HG03064 (cell line): ENCODE data around the gene KLHL36.
A peak's percentile ranks its signal among the peaks of the same experiment; 100 is the strongest.

Experiments
- ATAC-seq: cut with Tn5 transposase; IDR thresholded peaks from one replicate; pipeline ENCODE4 v1.9.1; 2021; ENCODE audit warnings: low read depth; ENCODE audit not compliant: unreplicated experiment

KLHL36 gene

GRCh38 chr16:84647828-84648594 lies at the start of gene KLHL36:
Gene KLHL36 (plus strand): TSS chr16:84648511. CDS start chr16:84650868, 2,357 bp downstream.
- ATAC-seq, result peak; percentile 83

GRCh38 chr16:84599521-84600202 lies 48.6 kb upstream of the KLHL36 start:
- no peak for ATAC-seq

GRCh38 chr16:84600343-84601229 lies 47.7 kb upstream of the KLHL36 start:
- ATAC-seq, result peak; percentile 67

DNA sequence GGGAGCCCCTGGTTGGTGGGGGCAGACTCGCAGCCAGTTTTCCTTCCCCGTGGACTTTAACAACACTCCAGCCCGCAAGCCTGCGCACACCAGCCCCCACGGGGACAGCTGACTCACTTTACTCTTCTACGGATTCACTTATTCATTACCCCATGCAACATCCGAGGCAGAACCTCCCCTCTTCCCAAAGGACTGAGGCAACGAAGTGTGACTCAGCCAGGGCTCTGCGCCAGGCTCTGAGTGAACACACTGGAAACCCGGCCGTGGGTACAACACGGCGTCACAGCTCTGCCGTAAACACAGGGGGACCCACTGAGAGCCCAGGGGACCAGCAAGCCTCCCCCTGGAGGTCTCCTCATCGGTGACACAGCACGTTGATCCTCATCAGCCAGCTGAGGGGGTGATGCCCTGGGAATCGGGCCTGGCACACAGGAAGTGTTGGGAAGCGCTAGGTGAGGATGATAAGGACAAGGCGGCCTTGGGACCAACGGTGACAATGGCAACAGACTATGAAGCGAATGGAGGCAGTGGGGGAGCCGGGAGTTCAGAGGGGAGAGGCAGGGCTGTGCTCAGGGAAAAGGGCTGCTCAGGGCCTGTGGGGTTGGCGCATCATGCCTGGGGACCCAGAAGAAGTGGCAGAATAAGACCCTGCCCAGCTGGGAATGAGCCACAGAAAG lies 45.0 kb upstream of the KLHL36 start:
- no peak for ATAC-seq

GRCh38 chr16:84603940-84604339 lies 44.4 kb upstream of the KLHL36 start:
- ATAC-seq, result no peak

- no peak for ATAC-seq
Measured at GRCh38 chr16:84604477-84605013, 43.8 kb upstream of the KLHL36 start.

DNA sequence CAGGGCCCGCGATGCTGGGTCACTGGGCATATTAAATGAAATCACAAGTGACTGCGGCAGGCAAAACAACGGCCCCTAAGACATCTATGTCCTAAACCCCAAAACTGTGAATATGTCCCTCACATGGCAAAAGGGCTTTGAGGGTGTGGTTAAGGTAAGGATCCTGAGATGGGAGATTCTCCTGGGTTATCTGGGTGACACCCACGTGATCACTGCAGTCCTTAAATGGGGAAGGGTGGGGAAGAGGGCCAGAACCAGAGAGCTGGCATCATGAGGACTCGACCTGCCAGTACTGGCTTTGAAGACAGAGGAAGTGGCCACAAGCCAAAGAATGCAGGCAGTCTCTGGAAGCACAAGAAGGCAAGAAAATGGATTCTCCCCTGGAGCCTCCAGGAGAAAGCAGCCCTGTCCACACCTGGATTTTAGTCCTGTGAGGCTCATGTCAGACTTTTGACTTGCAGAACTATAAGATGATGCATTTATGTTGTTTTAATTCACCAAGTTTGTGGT lies 42.9 kb upstream of the KLHL36 start:
- ATAC-seq, result no peak

GRCh38 chr16:84606081-84606875 lies 42.0 kb upstream of the KLHL36 start:
- no peak for ATAC-seq

DNA sequence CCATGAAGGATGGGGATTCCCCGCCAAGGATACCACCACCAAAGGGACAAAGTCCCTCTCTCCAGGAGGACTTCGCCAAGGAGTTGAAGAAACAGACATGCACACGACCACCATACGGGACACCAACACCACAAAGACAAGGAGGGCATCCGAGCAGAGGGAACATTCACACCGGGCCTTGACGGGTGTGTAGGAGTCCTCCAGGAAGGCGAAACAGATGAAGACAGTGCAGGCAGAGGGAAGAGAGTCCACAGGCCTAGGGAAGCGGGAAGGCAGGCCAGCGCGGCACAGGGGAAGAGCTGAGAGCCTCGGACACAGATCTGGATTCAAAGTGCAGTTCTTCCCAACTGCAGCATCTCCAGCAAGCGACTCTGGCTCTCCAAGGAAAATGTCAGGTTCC lies 41.2 kb upstream of the KLHL36 start:
- no peak for ATAC-seq

DNA sequence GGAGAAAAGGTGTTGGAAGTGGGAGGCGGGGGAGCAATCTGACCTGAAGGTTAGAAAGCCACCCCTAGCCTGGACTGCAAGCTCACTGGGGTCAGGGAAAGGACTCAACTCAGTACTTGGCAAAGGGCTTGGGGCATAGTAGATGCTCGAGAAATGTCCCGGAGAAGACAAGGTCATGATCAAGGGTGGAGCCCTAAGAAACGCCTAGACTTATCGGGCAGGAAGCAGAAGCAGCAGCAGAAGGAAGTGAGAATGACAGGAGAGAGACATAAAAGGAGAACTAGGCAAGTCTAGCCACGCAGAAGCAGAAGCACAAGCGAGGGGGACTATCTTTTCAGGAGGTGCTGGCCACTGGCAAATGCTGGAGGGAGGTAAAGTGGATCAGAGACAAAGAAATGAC lies 40.6 kb upstream of the KLHL36 start:
- no peak for ATAC-seq

GRCh38 chr16:84608282-84608681 lies 40.0 kb upstream of the KLHL36 start:
- no peak for ATAC-seq

GRCh38 chr16:84609563-84610177 lies 38.6 kb upstream of the KLHL36 start:
- no peak for ATAC-seq

DNA sequence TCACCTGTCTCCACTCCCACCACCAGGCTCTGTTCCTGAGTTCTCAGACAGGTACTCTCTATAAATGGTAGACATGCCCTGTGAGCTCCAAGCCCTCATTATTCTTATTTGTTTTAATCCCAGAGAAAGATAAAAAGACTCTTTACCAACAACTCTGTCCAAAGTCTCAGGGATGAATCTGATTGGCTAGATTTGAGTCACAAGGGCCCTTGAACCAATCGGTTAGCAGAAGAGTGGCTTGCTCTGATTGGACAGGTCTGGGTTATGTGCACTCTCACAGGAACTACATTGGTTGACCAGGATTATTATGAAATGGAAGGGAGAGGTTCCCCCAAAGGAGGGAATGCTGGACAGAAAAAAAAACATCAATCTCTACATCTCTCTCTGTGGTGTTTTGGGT lies 37.9 kb upstream of the KLHL36 start:
- ATAC-seq, result no peak

DNA sequence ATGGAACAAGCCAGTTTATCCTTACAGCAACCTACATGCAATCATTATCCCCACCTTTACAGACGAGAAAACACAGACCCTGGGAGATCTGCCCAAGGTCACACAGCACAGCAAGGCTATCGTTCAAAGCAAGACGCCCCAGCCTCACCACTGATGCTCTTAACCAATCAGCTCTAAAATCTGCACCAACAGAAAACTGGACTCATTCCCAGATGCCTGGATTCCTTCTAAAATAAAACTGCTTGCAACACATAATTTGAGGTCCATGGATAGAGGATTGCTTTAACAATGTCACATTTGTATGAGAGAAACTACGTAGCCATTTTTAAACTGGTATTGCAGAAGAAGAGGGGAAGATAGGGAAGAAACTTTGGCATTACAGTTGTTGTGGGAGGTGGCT lies 37.3 kb upstream of the KLHL36 start:
- no peak for ATAC-seq

GRCh38 chr16:84612686-84613085 lies 35.6 kb upstream of the KLHL36 start:
- no peak for ATAC-seq

DNA sequence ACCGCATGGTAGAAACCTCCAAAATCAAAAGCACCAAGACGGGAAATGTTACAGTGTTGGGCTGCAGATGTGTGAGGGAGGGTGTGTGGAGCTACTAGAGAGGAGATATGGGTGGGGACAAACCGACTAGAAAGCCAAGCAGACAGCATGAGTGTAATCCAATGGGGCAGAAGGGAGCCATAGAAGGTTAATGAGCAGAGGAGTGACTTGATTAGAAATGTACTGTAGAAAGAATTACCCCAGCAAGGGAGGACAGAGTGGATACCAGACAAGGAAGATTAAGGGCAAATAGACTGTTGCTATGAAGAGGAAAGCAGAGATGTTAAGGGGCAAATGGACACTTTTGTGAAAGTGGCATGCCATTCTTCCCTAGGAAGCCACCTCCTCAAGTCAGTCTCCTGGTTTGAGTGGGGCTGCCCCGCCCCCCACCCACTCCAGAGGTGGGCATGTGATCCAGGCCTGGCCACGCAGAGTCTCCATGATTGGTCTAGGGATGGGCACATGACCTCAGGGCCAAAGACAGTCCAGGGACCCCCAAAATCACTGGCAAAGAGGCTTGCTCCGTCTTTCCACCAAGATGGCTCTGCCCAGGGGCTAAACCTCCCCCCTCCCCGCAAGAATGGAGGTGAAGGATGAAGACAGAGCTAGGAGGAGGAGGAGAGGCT lies 34.8 kb upstream of the KLHL36 start:
- no peak for ATAC-seq

DNA sequence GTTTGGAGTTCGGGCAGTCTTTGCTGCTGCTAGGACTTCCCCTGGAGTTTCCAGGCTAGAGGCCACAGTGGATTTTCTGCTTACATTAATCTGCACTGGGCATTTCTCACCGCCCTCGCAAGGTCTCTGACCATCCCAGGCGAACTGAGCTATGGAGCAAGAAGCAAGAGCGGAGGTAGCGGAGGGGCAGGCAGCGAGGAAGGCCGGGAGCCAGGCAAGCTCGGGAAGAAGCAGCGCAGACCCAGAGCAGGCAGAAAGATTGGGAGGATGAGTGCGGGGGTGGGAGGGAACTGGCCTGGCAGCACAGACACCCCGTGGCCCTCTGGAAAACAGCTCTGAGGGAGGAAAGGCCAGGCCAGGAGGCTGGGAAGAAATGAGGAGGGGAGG lies 34.2 kb upstream of the KLHL36 start:
- ATAC-seq, result no peak

DNA sequence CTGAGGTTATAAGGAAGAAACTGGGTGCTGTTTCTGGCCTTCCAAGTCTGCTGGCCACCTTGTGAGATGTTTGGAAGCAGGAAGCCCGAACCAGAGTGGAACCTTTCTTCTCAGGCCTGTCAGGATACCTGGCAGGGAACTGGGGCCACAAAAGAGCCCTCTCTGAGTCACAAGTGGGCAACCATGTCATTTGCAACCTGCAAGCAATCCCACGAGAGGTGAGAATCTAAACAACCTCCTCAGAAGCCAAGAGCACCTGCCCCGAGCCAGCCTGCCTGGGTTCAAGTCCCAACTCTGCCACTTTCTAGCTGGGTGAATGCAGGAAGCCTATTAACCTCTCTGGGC lies 33.7 kb upstream of the KLHL36 start:
- no peak for ATAC-seq
